Endothelial cell (in vitro differentiated cells): ENCODE data around the gene ITPKB. TPM values are rescaled to one million over a fixed set of nuclear protein-coding genes. Genes with fewer than 3 reads are reported as not detected.

Experiments used
- DNase-seq: peaks from one replicate; pipeline ENCODE4 v3.0.0; 2021; ENCODE audit warnings: low spot score
- H3K27ac Mint-ChIP-seq: one replicate; pipeline ENCODE4 v1.8.0; 2021; ENCODE audit warnings: mixed read lengths, inconsistent platforms; ENCODE audit not compliant: unreplicated experiment
- H3K27me3 Mint-ChIP-seq: one replicate; pipeline ENCODE4 v1.8.0; 2021; ENCODE audit warnings: mild to moderate bottlenecking, moderate library complexity, mixed read lengths, inconsistent platforms; ENCODE audit not compliant: unreplicated experiment
- H3K36me3 Mint-ChIP-seq: one replicate; pipeline ENCODE4 v1.8.0; 2021; ENCODE audit warnings: mild to moderate bottlenecking, low read depth, mixed read lengths, inconsistent platforms; ENCODE audit not compliant: unreplicated experiment
- H3K4me1 Mint-ChIP-seq: one replicate; pipeline ENCODE4 v1.8.0; 2021; ENCODE audit warnings: mild to moderate bottlenecking, mixed read lengths, inconsistent platforms; ENCODE audit not compliant: unreplicated experiment
- H3K4me3 Mint-ChIP-seq: one replicate; pipeline ENCODE4 v1.8.0; 2021; ENCODE audit warnings: mild to moderate bottlenecking, mixed read lengths, inconsistent platforms; ENCODE audit not compliant: unreplicated experiment
- H3K9me3 Mint-ChIP-seq: one replicate; pipeline ENCODE4 v1.8.0; 2021; ENCODE audit warnings: mixed read lengths, inconsistent platforms; ENCODE audit not compliant: unreplicated experiment
- total RNA-seq: library from RNA; stranded (reverse); fragmentation: NEBNext Ultra II Directional; extraction: Animal tissue kit (Norgen Biotek cat#: 25700); gene quantifications from one replicate; pipeline ENCODE4 v1.2.1, GENCODE V29; 2021; ENCODE audit not compliant: unreplicated experiment
- TF ChIP-seq, protein P1 (sequence below): fragments of 200-600 bp; sonication (generic); IDR thresholded peaks from one replicate; pipeline ENCODE4 v1.5.0; 2021; ENCODE audit warnings: antibody characterized with exemption; ENCODE audit not compliant: unreplicated experiment

Gene ITPKB
- total RNA-seq, 1 donor from 2014 or later: 144 TPM

GRCh38 chr1:226659641-226660040 lies 79.4 kb downstream of the ITPKB start:
- DNase-seq: no peak
- H3K4me3 Mint-ChIP-seq: no peak overlapping the region
- H3K4me1 Mint-ChIP-seq: peaks cover 94% of the 10 kb centered on the region
- H3K9me3 Mint-ChIP-seq: no peaks in the 10 kb centered on the region
- H3K36me3 Mint-ChIP-seq: peaks cover 15% of the 10 kb centered on the region
- H3K27me3 Mint-ChIP-seq: peaks cover 18% of the 10 kb centered on the region
- peak overlapping the region; percentile 94 for H3K27ac Mint-ChIP-seq
- TF ChIP-seq, protein P1, sequence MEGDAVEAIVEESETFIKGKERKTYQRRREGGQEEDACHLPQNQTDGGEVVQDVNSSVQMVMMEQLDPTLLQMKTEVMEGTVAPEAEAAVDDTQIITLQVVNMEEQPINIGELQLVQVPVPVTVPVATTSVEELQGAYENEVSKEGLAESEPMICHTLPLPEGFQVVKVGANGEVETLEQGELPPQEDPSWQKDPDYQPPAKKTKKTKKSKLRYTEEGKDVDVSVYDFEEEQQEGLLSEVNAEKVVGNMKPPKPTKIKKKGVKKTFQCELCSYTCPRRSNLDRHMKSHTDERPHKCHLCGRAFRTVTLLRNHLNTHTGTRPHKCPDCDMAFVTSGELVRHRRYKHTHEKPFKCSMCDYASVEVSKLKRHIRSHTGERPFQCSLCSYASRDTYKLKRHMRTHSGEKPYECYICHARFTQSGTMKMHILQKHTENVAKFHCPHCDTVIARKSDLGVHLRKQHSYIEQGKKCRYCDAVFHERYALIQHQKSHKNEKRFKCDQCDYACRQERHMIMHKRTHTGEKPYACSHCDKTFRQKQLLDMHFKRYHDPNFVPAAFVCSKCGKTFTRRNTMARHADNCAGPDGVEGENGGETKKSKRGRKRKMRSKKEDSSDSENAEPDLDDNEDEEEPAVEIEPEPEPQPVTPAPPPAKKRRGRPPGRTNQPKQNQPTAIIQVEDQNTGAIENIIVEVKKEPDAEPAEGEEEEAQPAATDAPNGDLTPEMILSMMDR: no peak

DNA sequence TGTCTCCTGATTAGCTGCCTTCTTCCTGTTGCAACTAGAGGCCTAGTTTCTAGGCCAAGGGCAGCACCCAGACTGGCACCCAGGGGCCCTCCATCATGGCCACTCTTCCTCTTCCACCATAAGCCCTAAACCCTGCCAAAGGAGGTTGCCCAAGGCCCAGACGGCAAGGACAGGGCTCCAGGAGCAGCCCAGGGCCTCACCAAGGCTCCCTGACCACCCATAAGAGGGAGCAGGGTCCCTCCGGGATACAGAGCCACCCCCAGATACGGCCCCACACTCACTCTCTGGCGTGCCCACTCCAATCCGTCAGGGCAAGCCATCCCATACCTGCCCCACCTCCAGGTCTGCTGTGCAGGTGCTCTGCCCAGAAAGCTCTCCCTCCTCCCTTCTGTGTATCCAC lies 79.9 kb downstream of the ITPKB start:
- peaks cover 16% of the 10 kb centered on the region for H3K36me3 Mint-ChIP-seq
- H3K9me3 Mint-ChIP-seq: no peaks in the 10 kb centered on the region
- peaks cover 18% of the 10 kb centered on the region for H3K27me3 Mint-ChIP-seq
- DNase-seq: no peak
- TF ChIP-seq, protein P1: no peak
- H3K4me3 Mint-ChIP-seq: no peak overlapping the region
- H3K4me1 Mint-ChIP-seq: peaks cover 94% of the 10 kb centered on the region
- H3K27ac Mint-ChIP-seq: peak overlapping the region; percentile 91

- H3K4me1 Mint-ChIP-seq: peaks cover 94% of the 10 kb centered on the region
- no peaks in the 10 kb centered on the region for H3K9me3 Mint-ChIP-seq
- H3K36me3 Mint-ChIP-seq: peaks cover 19% of the 10 kb centered on the region
- no peak overlapping the region for H3K4me3 Mint-ChIP-seq
- no peak for DNase-seq
- TF ChIP-seq, protein P1: no peak
- peak overlapping the region; percentile 27 for H3K27ac Mint-ChIP-seq
- H3K27me3 Mint-ChIP-seq: peaks cover 20% of the 10 kb centered on the region
These were observed 80.4 kb downstream of the ITPKB start for GRCh38 chr1:226658546-226659125.

- Mint-ChIP-seq H3K4me3 (no peak overlapping the region), H3K27ac (peak overlapping the region; percentile 52), H3K27me3 (peaks cover 22% of the 10 kb centered on the region)
These were observed 81.1 kb downstream of the ITPKB start for GRCh38 chr1:226657895-226658545.

More at GRCh38 chr1:226657895-226658545, 81.1 kb downstream of the ITPKB start:
- DNase-seq: no peak
- Mint-ChIP-seq H3K9me3 (no peaks in the 10 kb centered on the region), H3K4me1 (peaks cover 91% of the 10 kb centered on the region), H3K36me3 (peaks cover 21% of the 10 kb centered on the region)
- TF ChIP-seq, protein P1: no peak
